GM18868 (cell line): ENCODE results near the gene FBXO4.
"Not testable (repeated sequence)": the region's sequence is repeated elsewhere in the genome, so short reads cannot be mapped to it uniquely, and the experiment has no call there.

ENCODE experiments used
- ATAC-seq: cut with Tn5 transposase; IDR thresholded peaks from one replicate; pipeline ENCODE4 v1.9.1; 2021; ENCODE audit warnings: mild to moderate bottlenecking, moderate library complexity; ENCODE audit not compliant: unreplicated experiment

FBXO4 gene

DNA sequence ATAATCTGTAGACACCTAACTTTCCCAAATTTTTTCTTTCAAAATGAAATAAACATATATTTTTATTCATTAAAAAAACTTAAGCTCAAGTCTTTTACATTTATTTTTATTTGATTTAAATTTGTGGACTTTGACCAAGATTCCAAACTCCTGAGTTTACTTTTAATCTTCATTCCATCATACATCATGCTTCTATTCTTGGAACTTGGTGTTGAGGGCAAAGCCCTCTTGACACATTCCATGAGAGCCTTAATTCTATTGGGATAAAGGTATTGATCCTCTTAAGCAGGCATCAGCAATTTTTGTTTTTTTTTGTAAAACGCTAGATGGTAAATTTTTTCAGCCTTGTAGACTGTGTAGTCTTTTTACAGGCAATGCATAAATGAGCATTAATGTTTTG, 53.6 kb downstream of the FBXO4 start:
- no peak for ATAC-seq

DNA sequence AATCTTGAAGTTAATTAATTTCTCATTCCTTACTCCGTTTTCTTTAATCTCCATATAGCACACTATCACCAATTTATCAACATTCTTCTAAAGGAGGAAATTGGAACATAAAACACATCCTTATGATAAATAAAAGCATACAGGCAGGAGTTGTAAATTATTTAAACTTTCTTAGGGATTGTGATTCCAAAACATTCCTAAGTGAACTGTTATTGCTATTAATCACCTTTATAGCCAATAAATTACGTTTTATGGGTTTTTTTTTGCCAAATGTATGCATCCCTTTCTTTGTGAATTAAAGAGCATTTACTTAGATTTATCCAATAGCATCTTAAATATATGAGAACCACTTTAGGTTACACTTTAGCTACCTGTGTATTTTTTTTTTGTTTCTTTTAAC, 55.3 kb downstream of the FBXO4 start:
- no peak for ATAC-seq

DNA sequence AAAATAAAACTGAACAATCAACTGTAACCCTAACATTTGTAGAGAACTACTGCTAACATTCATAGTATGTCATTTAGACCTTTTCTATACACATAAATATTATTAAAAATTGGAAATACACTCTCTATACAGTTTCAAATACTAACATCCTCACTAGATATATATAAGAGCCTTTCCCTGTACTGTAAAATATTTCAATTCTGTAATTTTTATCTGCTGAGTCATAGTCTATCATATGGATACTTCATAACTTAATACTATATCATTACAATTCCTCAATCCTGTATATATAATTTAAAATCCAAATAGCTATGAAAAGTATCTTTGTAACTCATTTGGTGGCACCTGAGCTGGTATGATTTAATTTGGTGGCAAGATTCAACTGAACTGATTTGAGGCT, 55.8 kb downstream of the FBXO4 start:
- no peak for ATAC-seq

DNA sequence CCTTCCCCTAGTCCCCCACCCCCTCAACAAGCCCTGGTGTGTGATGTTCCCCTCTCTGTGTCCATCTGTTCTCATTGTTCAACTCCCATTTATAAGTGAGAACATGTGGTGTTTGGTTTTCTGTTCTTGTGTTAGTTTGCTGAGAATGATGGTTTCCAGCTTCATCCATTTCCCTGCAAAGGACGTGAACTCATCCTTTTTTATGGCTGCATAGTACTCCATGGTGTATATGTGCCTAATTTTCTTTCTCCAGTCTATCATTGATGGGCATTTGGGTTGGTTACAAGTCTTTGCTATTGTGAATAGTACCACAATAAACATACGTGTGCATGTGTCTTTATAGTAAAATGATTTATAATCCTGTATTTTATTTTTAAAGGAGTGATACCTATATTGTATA, 57.8 kb downstream of the FBXO4 start:
- not testable (repeated sequence) for ATAC-seq

DNA sequence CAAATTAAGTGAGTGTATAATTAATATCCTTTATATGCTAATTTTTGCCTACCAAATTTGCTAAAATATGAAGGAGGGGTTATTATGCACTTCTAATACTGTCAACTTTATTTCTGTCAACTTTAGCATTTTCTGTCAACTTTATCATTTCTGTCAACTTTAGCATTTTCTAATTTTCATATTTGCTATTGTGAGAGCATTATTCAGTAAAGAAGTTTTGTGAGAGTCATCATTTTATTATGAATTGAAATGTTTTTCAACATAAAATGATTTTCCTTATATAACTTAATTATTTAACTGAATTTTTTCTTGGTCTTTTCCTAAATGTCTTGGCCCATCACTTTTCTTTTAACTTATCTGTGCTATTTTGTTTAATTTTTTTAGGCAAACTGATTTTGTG, 58.2 kb downstream of the FBXO4 start:
- no peak for ATAC-seq

DNA sequence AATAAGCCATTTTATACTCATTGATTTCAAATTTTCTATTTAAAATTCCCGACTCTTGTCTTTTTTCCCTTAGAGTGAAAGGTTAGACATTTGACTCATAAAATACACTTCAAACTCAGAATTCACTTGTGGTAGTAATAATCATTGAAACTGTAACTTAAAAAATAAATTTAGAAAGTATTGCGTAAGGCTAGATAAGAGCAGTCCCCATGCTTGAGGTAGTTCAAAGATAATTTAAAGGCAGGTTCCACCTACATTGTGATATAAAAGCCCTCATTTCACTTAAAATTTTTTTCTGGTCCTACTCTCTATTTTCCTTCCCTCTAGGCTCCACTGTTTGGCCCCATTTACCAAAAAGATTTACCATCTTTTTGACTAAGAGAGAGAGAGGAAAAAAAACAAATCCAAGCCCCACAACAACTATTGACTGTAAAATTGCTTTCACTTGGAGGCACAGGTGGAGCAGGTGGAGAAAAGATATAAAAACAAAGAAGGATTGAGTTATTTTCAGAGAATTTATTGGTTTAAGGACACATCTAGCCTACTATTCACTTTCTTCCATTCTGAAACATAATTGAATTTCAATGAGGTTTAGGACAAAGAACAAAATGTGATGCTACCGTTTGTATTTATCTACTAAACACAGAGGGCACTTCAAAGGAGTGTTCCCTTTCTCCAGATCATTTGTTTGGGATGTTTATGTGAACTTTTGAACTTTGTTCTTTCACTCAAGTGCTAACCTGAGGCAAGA, 61.0 kb downstream of the FBXO4 start:
- ATAC-seq: no peak
